ENCODE measurements around the gene C1QTNF12. TPM values are rescaled to one million over a fixed set of nuclear protein-coding genes. Genes with fewer than 3 reads are reported as not detected.

The C1QTNF12 gene
- total and polyA plus RNA-seq, 7 donors = 0.13 to 1.4 (median 0.86) TPM

GRCh38 chr1:1204998-1205768 is 41.3 kb downstream of the C1QTNF12 start:
- TF ChIP-seq CTCF (IDR thresholded peaks at IDR 0.05) = no peak
- DNase-seq (peak; percentile 10 to 38), ATAC-seq (no peak)
- peaks cover 14% of the 10 kb centered on the region for H3K4me1 ChIP-seq
- H3K4me3 ChIP-seq = no peak overlapping the region
- no peak overlapping the region for H3K27ac ChIP-seq
- H3K36me3 ChIP-seq (ENCODE audit: insufficient read depth in 1 of 2, low read depth in 1 of 2) = no peaks in the 10 kb centered on the region
- H3K27me3 ChIP-seq (ENCODE audit: insufficient read depth in 3 of 3, low read length in 2 of 3) = peaks cover 0 to 52% (median 13%) of the 10 kb centered on the region in 3 donors
- WGBS, 3 donors = 86 to 91% (median 88%) methylated on average over 16 to 19 of the region's 19 CpGs
- intact Hi-C loops (cut with DNase I) = no loop called here
- no peaks in the 10 kb centered on the region for H3K9me3 ChIP-seq

GRCh38 chr1:1204425-1204920 is 42.0 kb downstream of the C1QTNF12 start:
- Histone ChIP-seq H3K27ac (no peak overlapping the region), H3K36me3 (ENCODE audit: insufficient read depth in 1 of 2, low read depth in 1 of 2) (no peaks in the 10 kb centered on the region), H3K27me3 (ENCODE audit: insufficient read depth in 3 of 3, low read length in 2 of 3) (peaks cover 0 to 57% (median 13%) of the 10 kb centered on the region in 3 donors), H3K9me3 (no peaks in the 10 kb centered on the region), H3K4me3 (no peak overlapping the region), H3K4me1 (peaks cover 14% of the 10 kb centered on the region)
- peak in 1 of 2 donors; percentile 41 for DNase-seq
- no peak for ATAC-seq
- intact Hi-C loops (cut with DNase I) = no loop called here
- no peak for TF ChIP-seq CTCF (IDR thresholded peaks at IDR 0.05)
- 81 to 93% (median 88%) methylated on average over 6 to 8 of the region's 8 CpGs for WGBS, 3 donors

- Histone ChIP-seq H3K36me3 (ENCODE audit: insufficient read depth in 1 of 2, low read depth in 1 of 2) (no peaks in the 10 kb centered on the region), H3K27ac (no peak overlapping the region), H3K27me3 (ENCODE audit: insufficient read depth in 3 of 3, low read length in 2 of 3) (peaks cover 0 to 59% (median 13%) of the 10 kb centered on the region in 3 donors), H3K4me3 (no peak overlapping the region), H3K4me1 (peaks cover 14% of the 10 kb centered on the region), H3K9me3 (no peaks in the 10 kb centered on the region)
- ATAC-seq = no peak
- no peak for TF ChIP-seq CTCF (IDR thresholded peaks at IDR 0.05)
- intact Hi-C loops (cut with DNase I) = no loop called here
- 74 to 77% (median 76%) methylated on average over 33 to 49 of the region's 49 CpGs for WGBS, 3 donors
- peak; percentile 10 to 46 for DNase-seq
Observed at GRCh38 chr1:1203561-1204424, 42.7 kb downstream of the C1QTNF12 start.

- ATAC-seq (no peak), DNase-seq (peak; percentile 19 to 44)
- no peaks in the 10 kb centered on the region for H3K36me3 ChIP-seq (ENCODE audit: insufficient read depth in 1 of 2, low read depth in 1 of 2)
- H3K27me3 ChIP-seq (ENCODE audit: insufficient read depth in 3 of 3, low read length in 2 of 3) = peaks cover 0 to 53% (median 9%) of the 10 kb centered on the region in 3 donors
- H3K27ac ChIP-seq = no peak overlapping the region
- 86 to 88% (median 87%) methylated on average over 17 to 27 of the region's 27 CpGs for WGBS, 3 donors
- H3K9me3 ChIP-seq = no peaks in the 10 kb centered on the region
- TF ChIP-seq CTCF (IDR thresholded peaks at IDR 0.05) = no peak
- H3K4me1 ChIP-seq = peaks cover 10% of the 10 kb centered on the region
- H3K4me3 ChIP-seq = no peak overlapping the region
- intact Hi-C loops (cut with DNase I) = no loop called here
Observed at GRCh38 chr1:1202831-1203560, 43.5 kb downstream of the C1QTNF12 start.
